Peyer's patch (tissue), 4 donors: ENCODE results near the gene RDH16. TPM values are rescaled to one million over a fixed set of nuclear protein-coding genes. Genes with fewer than 3 reads are reported as not detected.
"Not testable (repeated sequence)": the region's sequence is repeated elsewhere in the genome, so short reads cannot be mapped to it uniquely, and the experiment has no call there.

Experiments
- DNase-seq, 3 donors: peaks; one replicate each; pipeline ENCODE4 v3.0.0-alpha.2; 2017 to 2019
- H3K27ac ChIP-seq, 4 donors: fragments of 200-600 bp; sonication (generic); one replicate each; pipeline ENCODE4 v1.5.1; 2016 to 2019
- H3K27me3 ChIP-seq, 2 donors: fragments of 200-600 bp; sonication (generic); one replicate each; pipeline ENCODE4 v1.5.1; 2019
- H3K36me3 ChIP-seq, 3 donors: fragments of 200-600 bp; sonication (generic); one replicate each; pipeline ENCODE4 v1.5.1; 2016 to 2019
- H3K4me1 ChIP-seq, 4 donors: fragments of 200-600 bp; sonication (generic); one replicate each; pipeline ENCODE4 v1.5.1; 2016 to 2019
- H3K4me3 ChIP-seq, 4 donors: fragments of 200-600 bp; sonication (generic); 1 replicate in 3 of 4; 2 replicates in 1 of 4; pipeline ENCODE4 v1.5.1; 2016 to 2019; ENCODE audit warnings: mild to moderate bottlenecking in 1 of 4
- H3K9me3 ChIP-seq, 4 donors: fragments of 200-600 bp; sonication (generic); one replicate each; pipeline ENCODE4 v1.5.1; 2016 to 2019; ENCODE audit warnings: mild to moderate bottlenecking in 1 of 4
- CTCF ChIP-seq, 6 experiments: fragments of 450-650 bp in 4 of 6; fragments of 200-600 bp in 2 of 6; sonication (generic) in 1 of 6; IDR thresholded peaks; one replicate each; pipeline ENCODE4 v1.5.1; 2017 to 2019; ENCODE audit warnings: antibody characterized with exemption in 6 of 6, mild to moderate bottlenecking in 3 of 6, moderate library complexity in 1 of 6
- POLR2A ChIP-seq, 2 donors: fragments of 450-650 bp; IDR thresholded peaks; one replicate each; pipeline ENCODE4 v1.5.1; 2017; ENCODE audit warnings: antibody characterized with exemption in 2 of 2, mild to moderate bottlenecking in 2 of 2, moderate library complexity in 2 of 2
- total RNA-seq, 4 donors: library from RNA; depleted of rRNA; stranded (reverse); fragments of >200 nt; gene quantifications; one replicate each; pipeline ENCODE4 v1.1.0, GENCODE V29; 2016

The RDH16 gene
- total RNA-seq, 4 donors from 2014 or later, result 1.1 to 1.2 TPM; not detected in 2

GRCh38 chr12:56987011-56987410 is 29.6 kb upstream of the RDH16 start:
- no peak overlapping the region for H3K4me3 ChIP-seq
- no peaks in the 10 kb centered on the region for H3K9me3 ChIP-seq
- peaks cover 0 to 20% (median 0%) of the 10 kb centered on the region in 4 donors for H3K4me1 ChIP-seq
- no peaks in the 10 kb centered on the region for H3K36me3 ChIP-seq
- TF ChIP-seq CTCF (IDR thresholded peaks at IDR 0.05), result no peak
- TF ChIP-seq POLR2A (IDR thresholded peaks at IDR 0.05), result no peak
- DNase-seq, result no peak
- H3K27ac ChIP-seq, result no peak overlapping the region
- no peaks in the 10 kb centered on the region for H3K27me3 ChIP-seq

- peak in 1 of 3 donors; percentile 81 for DNase-seq
- not testable (repeated sequence) for H3K4me3 ChIP-seq, H3K4me1 ChIP-seq, H3K27me3 ChIP-seq, H3K9me3 ChIP-seq, H3K27ac ChIP-seq, H3K36me3 ChIP-seq
- peak in 2 of 6 experiments; percentile 17 to 21 for TF ChIP-seq CTCF (IDR thresholded peaks at IDR 0.05)
Observed at GRCh38 chr12:56985714-56986113, 28.3 kb upstream of the RDH16 start.

- Histone ChIP-seq H3K4me1 (peaks cover 0 to 10% (median 0%) of the 10 kb centered on the region in 4 donors), H3K36me3 (no peaks in the 10 kb centered on the region), H3K27me3 (no peaks in the 10 kb centered on the region), H3K9me3 (no peaks in the 10 kb centered on the region), H3K4me3 (no peak overlapping the region), H3K27ac (no peak overlapping the region)
- DNase-seq, result no peak
- TF ChIP-seq CTCF (IDR thresholded peaks at IDR 0.05), result no peak
- TF ChIP-seq POLR2A (IDR thresholded peaks at IDR 0.05), result no peak
Observed at GRCh38 chr12:56983386-56983785, 26.0 kb upstream of the RDH16 start.

- H3K9me3 ChIP-seq, DNase-seq, H3K36me3 ChIP-seq, H3K27me3 ChIP-seq, H3K4me1 ChIP-seq, H3K4me3 ChIP-seq, H3K27ac ChIP-seq: not testable (repeated sequence)
Observed at GRCh38 chr12:56982578-56983236, 25.3 kb upstream of the RDH16 start.

- no peak for DNase-seq
- TF ChIP-seq POLR2A (IDR thresholded peaks at IDR 0.05) (no peak), CTCF (IDR thresholded peaks at IDR 0.05) (no peak)
- H3K4me3 ChIP-seq, result no peak overlapping the region
Observed at GRCh38 chr12:56980941-56981530, 23.6 kb upstream of the RDH16 start.

GRCh38 chr12:56980268-56980667 is 22.9 kb upstream of the RDH16 start:
- DNase-seq, result no peak
- H3K27ac ChIP-seq, result no peak overlapping the region
- H3K36me3 ChIP-seq, result no peaks in the 10 kb centered on the region
- no peaks in the 10 kb centered on the region for H3K27me3 ChIP-seq
- TF ChIP-seq CTCF (IDR thresholded peaks at IDR 0.05) (no peak), POLR2A (IDR thresholded peaks at IDR 0.05) (no peak)
- no peak overlapping the region for H3K4me3 ChIP-seq
- no peaks in the 10 kb centered on the region for H3K9me3 ChIP-seq
- H3K4me1 ChIP-seq, result no peaks in the 10 kb centered on the region

More at GRCh38 chr12:56980941-56981530, 23.6 kb upstream of the RDH16 start:
- H3K27me3 ChIP-seq, result no peaks in the 10 kb centered on the region
- H3K9me3 ChIP-seq, result no peaks in the 10 kb centered on the region
- H3K4me1 ChIP-seq, result peaks cover 0 to 3% (median 0%) of the 10 kb centered on the region in 4 donors
- no peak overlapping the region for H3K27ac ChIP-seq
- no peaks in the 10 kb centered on the region for H3K36me3 ChIP-seq
